GM12891 (cell line): ENCODE measurements around the gene INSYN1.

Experiments
- PAX5 ChIP-seq: IDR thresholded peaks from 2 replicates; pipeline ENCODE4 v1.6.1; 2011; ENCODE audit warnings: low read length, moderate library complexity, mild to moderate bottlenecking; ENCODE audit not compliant: insufficient read depth, severe bottlenecking
- POLR2A ChIP-seq: IDR thresholded peaks from 2 replicates; pipeline ENCODE4 v1.6.1; 2011; ENCODE audit warnings: low read depth, low read length, control low read depth
- POLR2AphosphoS5 ChIP-seq: IDR thresholded peaks from 2 replicates; pipeline ENCODE4 v1.6.1; 2011; ENCODE audit warnings: low read depth, low read length, control low read depth
- TAF1 ChIP-seq: IDR thresholded peaks from 2 replicates; pipeline ENCODE4 v1.6.1; 2011; ENCODE audit warnings: low read depth, low read length, control low read depth

GRCh38 chr15:73727330-73727976 is 25.7 kb downstream of the INSYN1 start:
- TF ChIP-seq POLR2A: no peak
- TF ChIP-seq PAX5: no peak
- no peak for TF ChIP-seq POLR2AphosphoS5
- no peak for TF ChIP-seq TAF1
